Midbrain (tissue), 1 donor: ENCODE data around the gene PIGV.
A peak's percentile ranks its signal among the peaks of the same experiment; 100 is the strongest.

Experiments used
- DNase-seq: peaks from one replicate; lab custom pipeline; 2025; lab: John Stamatoyannopoulos, UW

Gene PIGV

DNA sequence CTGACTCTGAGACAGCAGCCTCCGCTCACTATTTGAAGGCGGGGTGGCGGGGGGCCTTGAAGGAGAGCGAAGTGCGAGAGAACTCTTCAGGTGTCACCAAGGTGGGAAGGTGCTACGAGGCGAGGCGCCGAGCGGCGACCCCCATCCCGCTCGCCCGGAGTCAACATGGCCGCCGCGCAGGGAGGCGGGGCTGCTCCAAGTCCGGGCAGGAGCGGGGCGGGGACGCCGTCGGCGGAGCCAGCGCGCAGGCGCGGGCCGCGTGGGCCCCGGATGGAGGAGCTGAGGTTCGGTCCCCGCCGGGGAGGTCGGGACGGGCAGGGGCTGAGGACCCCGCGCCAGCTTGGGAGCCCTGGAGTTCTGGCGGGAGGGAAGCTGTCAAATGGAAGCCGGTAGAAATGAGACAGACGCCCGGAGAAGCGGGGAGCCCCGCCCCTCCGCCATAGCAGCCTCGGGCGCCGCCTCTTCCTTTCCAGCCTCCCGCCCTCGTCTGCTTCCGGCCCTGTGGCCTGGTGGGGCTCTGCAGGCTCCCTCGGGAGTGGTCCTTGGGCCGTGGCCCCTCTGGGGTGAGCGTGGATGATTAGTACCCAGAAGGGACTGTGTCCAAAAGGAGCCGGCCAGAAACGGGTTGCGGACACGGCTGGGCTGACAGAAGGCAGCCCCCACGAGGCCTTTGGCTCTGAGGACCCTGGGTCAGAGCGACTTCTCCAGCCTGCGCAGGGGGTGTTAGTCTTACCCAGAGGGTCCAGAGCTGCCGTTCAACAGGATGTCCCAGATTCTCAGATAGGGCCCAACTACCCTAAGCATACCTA, at the start of gene PIGV:
Gene PIGV, plus strand, starts transcription at position 245 of the 809 bp plus-strand sequence. CDS start 2,866 bp downstream, outside the sequence.
- DNase-seq, result peak; percentile 89

DNA sequence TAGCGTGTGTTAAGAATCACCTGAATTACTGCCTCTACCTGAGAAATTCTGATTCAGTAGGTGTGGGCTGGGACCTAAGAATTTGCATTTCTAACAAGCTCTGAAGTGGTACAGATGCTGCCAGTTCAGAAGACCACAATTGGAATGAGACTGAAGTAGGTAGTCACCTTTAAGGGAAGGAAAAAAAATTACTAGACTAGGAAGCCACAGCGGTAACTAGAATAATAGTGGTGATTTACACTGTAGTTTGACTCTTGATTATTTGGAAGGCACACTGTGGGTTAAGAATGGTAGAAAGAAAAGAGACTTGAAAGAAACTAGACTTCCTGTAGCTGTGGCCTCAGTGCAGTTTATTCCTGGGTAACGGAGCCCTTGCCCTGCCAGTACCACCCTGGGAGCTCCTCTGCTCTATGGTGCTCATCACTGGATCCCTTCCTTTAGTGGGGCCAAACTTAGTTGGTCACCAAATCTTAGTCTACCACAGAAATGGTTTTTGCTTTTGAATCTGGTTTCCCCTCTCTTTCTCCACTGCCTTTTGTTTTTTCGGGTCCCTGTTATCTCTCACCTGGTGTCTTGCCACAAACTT, 48.3 kb upstream of the PIGV start:
- no peak for DNase-seq

DNA sequence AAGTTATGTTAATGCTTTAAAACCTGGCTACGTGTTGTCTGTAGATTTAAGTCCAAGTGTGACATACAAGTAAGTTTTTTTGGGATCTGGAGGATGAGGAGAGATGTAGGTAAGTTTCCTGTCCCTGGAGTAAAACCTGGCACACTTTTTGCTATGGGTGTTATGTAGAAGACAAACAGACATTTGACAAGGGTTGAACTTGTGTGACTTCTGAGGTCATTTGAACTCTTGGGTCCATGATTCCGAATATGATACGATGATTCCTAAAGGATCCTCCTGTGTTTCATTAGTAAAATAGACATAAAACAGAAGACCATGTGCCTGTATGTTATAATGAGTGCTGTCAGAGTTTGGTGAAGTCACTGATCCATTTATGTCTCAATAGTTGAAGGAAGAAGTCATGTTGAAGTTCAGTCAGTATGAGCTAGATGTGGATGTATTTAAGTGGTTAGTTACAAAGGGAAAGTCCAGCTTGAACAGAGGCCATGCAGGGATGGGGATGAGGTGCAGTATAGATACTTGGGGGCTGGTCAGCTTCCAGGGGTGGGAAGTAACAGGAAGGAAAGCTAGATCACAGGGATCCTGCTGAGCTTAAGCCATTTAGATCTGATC, 47.6 kb upstream of the PIGV start:
- no peak for DNase-seq

- DNase-seq, result no peak
Measured at GRCh38 chr1:26740952-26741351, 46.8 kb upstream of the PIGV start.

DNA sequence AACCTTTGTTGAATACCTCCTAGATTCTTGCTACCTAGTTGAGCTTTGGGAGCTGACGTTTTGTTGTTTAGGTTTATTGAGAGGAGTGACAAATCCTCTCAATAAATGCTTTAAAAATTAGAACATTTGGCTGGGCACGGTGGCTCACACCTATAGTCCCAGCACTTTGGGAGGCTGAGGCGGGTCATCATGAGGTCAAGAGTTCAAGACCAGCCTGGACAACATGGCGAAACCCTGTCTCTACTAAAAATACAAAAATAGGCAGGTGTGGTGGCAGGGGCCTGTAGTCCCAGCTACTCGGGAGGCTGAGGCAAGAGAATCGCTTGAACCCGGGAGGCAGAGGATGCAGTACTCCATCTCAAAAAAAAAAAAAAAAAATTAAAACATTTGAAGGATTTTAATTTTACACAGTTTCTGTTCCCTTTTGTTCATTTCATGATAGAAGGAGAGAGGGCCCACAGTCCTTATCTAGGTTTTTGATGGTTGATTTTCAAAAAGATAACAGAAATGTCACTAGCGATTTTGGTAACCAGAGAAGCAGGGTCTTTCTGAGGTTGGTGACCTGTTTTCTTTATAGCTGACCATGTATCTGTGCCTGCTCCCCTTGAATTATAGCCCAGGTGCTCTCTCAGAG, 44.2 kb upstream of the PIGV start:
- no peak for DNase-seq

DNA sequence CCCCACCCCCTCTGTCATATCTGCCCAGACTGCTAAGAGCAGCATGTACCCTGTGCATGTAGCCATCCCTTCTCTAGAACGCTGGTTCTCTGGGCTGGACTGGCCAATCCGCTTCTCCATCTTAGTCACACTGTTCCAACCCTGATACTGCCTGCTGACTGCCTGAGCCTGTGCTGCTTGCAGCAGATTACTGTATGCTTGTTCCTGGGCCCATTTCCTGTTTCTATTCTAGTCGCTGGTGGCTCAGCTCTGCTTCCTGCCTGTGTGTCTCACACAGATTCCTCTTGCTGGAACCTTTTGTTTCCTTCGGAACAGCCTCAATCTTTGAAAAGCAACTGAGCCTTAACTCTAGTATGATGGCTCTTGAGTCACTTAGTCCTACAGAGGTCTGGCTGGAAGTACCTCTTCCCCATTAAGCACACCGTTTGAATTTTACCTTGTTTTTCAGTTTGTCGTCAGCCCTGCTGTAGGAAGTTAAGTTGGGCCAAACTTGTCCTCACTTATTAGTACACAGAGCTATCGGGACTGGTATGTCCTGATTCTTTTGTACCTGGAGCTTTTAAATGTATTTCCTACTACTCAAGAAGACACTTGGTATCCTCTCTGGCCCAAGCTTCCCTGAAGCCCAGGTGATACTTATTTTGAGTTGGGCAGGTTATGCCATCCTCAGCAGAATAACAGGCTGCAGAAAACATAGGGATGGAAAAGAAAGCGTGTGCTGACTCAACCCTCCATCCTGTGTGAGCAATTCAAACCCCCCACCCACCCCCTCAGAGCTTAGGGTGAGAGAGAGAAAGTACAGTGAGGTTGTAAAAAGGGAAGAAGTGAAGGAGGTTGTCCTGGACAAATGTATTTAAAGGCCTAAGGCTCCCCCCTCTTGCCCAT, 43.4 kb upstream of the PIGV start:
- DNase-seq, result peak; percentile 46

GRCh38 chr1:26745191-26745590, 42.6 kb upstream of the PIGV start:
- DNase-seq, result no peak

GRCh38 chr1:26747048-26747447, 40.7 kb upstream of the PIGV start:
- DNase-seq, result no peak

DNA sequence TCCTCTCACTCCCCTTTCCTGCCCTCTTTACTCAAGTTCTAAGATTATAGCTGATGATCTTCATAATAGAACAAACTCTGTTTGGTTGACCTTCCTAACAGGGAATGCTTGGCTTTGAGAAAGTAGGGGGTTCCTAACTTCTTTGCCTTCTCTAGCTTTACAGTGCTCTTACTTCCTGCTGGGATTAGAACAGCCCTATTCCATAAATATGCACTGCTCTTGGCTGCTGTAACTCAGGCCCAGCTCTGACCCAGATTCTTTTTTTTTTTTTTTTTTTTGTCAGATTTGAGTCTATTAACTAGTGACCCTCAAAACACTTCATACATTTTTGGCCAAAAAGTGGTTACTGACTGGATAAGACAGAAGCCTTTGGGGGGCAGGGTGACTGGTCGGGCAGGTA, 39.4 kb upstream of the PIGV start:
- DNase-seq, result no peak

DNA sequence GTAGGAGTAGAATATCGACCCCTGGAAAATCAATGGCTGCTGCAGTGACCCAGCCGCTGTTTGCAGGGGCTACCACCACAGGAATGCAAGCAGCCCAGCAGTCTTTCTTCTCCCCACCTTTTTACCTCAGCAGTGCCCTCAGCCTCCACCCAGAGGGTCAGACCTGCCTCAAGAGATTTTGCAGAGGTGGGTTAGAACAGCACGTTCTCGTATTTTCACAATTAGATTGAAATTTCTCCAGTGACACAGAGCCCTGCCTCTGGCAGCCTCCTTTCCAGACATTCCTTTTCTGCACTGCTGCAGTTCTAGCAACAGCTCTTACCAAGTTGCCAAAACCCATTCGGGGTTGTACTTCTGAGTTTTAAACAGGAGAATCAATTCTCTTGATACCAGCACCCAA, 38.3 kb upstream of the PIGV start:
- no peak for DNase-seq

DNA sequence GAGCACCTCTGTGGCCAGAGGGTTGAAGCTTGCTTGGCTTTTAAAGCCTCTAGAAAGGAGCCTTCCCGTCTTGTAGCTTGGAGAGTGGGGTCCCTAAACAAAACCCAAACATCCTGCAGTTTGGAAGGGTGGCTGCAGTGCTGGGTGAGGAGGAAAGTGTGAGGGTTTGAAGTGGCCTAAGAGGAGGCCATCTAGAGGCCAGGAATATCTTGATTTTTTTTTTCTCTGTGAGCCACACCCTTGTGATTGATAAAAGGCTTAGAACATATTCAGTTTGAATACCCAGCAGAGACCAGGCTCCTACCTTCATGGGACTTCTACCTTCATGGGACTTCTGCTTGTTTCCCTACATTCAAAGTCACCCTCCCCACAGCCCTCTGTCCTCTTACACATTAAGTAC, 37.3 kb upstream of the PIGV start:
- no peak for DNase-seq

DNA sequence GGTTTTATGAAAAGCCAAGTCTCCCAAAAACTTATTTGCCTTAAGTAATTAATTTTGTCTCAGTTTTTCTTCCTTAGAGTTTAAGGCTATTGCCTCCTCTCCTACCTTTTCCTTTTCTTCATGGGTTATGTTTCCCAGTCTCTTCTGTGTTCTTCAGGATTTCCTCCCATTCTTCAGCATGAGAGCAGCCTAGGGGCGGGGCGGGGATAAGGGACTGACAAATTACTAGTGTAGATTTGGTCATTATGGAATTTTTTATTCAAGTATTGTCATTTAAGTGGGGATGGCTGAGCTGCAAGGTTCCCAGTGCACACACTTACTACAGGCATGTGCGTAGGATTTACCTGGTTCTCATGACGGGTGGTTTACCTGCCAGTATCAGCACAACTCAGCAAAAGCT, 35.2 kb upstream of the PIGV start:
- no peak for DNase-seq

- DNase-seq, result no peak
Measured at GRCh38 chr1:26754086-26754874, 33.5 kb upstream of the PIGV start.

DNA sequence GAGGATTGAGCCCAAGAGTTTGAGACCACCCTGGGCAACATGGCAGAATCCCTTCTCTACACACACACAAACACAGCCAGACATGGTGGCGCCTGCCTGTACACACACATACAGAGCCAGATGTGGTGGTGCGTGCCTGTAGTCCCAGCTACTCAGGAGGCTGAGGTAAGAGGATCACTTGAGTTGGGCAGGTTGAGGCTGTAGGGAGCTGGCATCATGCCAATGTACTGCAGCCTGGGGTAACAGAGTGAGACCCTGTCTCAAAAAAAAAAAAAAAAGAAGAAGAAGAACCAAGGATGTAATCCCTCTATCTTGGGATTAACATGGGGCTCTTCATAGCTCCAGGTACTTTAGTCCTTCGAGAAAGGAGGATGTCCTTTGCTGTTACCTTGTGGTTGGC, 29.4 kb upstream of the PIGV start:
- DNase-seq, result no peak

DNA sequence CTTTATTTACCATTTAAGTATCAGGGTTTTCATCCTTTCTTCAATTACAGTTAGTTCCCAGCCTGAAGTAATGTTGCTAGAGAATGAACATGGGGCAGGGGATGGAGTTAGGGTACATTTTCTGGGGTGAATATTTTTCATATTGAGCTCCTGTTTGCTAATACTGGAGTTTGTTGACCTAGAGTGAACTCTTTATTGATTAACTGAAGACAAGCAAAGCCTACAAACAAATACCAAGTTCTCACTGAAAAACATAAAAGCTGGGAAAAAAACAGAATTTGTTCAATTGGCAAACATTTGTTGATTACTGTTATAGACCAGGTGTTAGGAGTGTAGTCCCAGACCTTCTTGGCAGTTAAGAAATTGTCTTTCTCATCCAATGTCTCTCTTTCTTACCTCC, 28.2 kb upstream of the PIGV start:
- no peak for DNase-seq

- DNase-seq, result no peak
Measured at GRCh38 chr1:26761217-26761616, 26.5 kb upstream of the PIGV start.

GRCh38 chr1:26767714-26768113, 20.0 kb upstream of the PIGV start:
- no peak for DNase-seq

- no peak for DNase-seq
Measured at GRCh38 chr1:26768755-26769154, 19.0 kb upstream of the PIGV start.

GRCh38 chr1:26771285-26771642, 16.5 kb upstream of the PIGV start:
- no peak for DNase-seq

- DNase-seq, result no peak
Measured at GRCh38 chr1:26771643-26772321, 16.0 kb upstream of the PIGV start.

- no peak for DNase-seq
Measured at GRCh38 chr1:26772687-26773086, 15.1 kb upstream of the PIGV start.
